ENCODE data around the gene GOLPH3L. TPM values are rescaled to one million over a fixed set of nuclear protein-coding genes. Genes with fewer than 3 reads are reported as not detected.

The GOLPH3L gene
- total RNA-seq (2022) = 68.5 and 76.9 TPM in 2 replicates
- Bru-seq, nascent RNA = percentile 92 among the genes with signal in this experiment
- BruChase-seq, experiment 1, labeled RNA remaining after a 6-hour chase = percentile 86 among the genes with signal in this experiment
- percentile 94 among the genes with signal in this experiment for BruChase-seq, experiment 2, labeled RNA remaining after a 2-hour chase
- long read RNA-seq, transcript GOLPH3L-201 (5 exons, 2,999 nt) = major isoform, 85 of 123 reads
- long read RNA-seq, partial matches to known transcripts = 3 of 123 reads
- long read RNA-seq, other reads (novel, unspliced or antisense) = 31 of 123 reads

DNA sequence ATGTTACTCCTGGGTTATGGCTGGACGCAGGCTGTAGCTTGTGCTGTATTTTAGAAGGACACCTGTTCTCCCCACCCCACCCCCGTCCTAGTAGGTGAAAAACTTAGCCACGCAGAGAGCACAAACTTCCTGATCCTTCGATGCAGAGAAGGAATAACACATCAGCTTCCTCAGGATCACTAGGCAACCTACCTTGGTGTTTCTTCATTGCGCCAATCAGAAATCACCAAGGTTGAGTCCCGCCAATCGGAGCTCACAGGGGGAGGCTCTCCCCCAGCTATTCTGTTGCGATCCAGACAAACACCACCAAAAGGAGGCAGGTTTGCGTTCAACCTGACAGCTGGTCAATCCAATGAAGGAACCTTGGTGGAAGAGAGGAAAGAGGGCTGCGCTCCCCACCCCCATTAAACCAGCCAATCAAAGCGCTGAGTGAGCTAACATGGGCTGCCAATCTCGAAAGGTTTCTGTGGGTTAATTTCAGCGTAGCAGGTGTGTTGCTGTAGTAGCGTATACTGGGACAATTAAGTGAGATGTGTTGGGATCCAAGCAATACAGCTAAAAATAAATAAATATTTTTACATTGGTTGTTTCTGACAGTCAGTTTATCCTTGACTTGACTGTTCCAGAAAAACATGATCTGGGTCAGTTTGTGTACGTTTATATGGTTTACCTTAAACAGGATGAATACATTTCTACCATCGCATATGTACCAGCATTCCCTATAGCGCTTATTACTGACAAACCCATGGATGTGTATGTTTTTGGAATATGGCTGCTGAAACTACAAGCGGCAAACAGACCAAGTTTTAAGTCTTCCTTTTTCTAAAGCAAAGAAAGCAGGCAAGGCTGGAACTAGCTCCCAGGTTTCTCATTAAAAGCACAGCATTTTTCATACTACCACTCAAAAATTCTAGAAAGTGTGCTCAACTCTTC, at the start of gene GOLPH3L:
TSS of gene GOLPH3L (minus strand) at position 160 of the 933 bp plus-strand sequence. CDS start 2,316 bp downstream, outside the sequence.
- CTCF ChIA-PET = interaction anchor here (0.6 to 2.7 kb wide), 12 partner anchors 27 to 299 kb away, joined by 3 to 12 read pairs (median 4); no protein-coding TSS in a partner anchor
- Mint-ChIP-seq H3K4me3 (ENCODE audit: unreplicated experiment) (peak within 1 kb of the TSS; percentile 88), H3K4me1 (ENCODE audit: insufficient read depth, unreplicated experiment) (peaks cover 25% of the 10 kb centered on the region), H3K27me3 (ENCODE audit: insufficient read depth, unreplicated experiment) (no peaks in the 10 kb centered on the region), H3K36me3 (ENCODE audit: insufficient read depth, unreplicated experiment) (peaks cover 33% of the 10 kb centered on the region), H3K9me3 (ENCODE audit: unreplicated experiment) (no peaks in the 10 kb centered on the region), H3K27ac (ENCODE audit: low read depth, unreplicated experiment) (peak within 1 kb of the TSS; percentile 95)
- POLR2A ChIA-PET = interaction anchor here (0.5 to 3.8 kb wide), 59 partner anchors 9 to 1338 kb away, joined by 3 to 56 read pairs (median 4); partner anchors contain the start of genes ADAMTSL4, APH1A, CERS2 and CTSK
- TSS peak; percentile 61 for BruUV-seq (replicated peaks)
- TF ChIP-seq, protein P1, sequence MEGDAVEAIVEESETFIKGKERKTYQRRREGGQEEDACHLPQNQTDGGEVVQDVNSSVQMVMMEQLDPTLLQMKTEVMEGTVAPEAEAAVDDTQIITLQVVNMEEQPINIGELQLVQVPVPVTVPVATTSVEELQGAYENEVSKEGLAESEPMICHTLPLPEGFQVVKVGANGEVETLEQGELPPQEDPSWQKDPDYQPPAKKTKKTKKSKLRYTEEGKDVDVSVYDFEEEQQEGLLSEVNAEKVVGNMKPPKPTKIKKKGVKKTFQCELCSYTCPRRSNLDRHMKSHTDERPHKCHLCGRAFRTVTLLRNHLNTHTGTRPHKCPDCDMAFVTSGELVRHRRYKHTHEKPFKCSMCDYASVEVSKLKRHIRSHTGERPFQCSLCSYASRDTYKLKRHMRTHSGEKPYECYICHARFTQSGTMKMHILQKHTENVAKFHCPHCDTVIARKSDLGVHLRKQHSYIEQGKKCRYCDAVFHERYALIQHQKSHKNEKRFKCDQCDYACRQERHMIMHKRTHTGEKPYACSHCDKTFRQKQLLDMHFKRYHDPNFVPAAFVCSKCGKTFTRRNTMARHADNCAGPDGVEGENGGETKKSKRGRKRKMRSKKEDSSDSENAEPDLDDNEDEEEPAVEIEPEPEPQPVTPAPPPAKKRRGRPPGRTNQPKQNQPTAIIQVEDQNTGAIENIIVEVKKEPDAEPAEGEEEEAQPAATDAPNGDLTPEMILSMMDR (IDR thresholded peaks at IDR 0.05; ENCODE audit: unreplicated experiment) = no peak
- peak; percentile 100 for DNase-seq (ENCODE audit: unreplicated experiment)
- intact Hi-C loops (cut with micrococcal nuclease) = loop anchor here (1.0 to 5.0 kb wide), 6 partner anchors 68 to 460 kb away; partner anchors contain the start of genes ENSA, MCL1 and TNFAIP8L2

DNA sequence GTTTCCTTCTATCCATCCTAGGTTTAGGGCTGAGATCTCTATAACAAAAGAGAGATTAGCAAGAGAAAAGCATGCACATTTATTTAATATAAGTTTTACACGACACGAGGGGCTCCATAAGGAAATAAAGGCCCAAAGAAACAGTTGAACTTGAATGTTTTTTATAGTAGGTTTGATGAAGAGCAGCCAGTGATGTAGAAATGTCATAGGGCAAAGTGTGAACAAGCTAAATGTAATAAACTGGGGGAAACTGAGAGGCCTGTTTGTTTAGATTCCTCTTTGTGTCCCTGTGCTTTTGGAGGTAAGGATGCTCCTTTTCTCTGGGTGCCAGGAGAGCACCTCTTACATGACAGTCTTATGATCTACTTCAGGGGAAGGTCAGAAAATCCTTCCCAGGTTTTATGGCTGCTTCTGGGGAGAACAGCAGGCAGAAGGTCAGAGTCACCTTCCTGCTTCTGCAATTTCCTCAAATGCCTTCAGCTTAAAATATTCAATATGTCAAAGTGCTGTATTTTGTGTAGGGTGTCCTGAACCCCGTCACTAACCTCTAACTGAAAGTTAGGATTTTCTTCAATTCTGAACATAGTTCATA, 33.3 kb upstream of the GOLPH3L start:
- no peak overlapping the region for H3K27ac Mint-ChIP-seq (ENCODE audit: low read depth, unreplicated experiment)
- H3K27me3 Mint-ChIP-seq (ENCODE audit: insufficient read depth, unreplicated experiment) = no peaks in the 10 kb centered on the region
- ChIA-PET CTCF (interaction anchor here (0.6 to 1.6 kb wide), 3 partner anchors 18 to 282 kb away, joined by 3 to 4 read pairs (median 4); no protein-coding TSS in a partner anchor), POLR2A (interaction anchor here (0.6 kb wide), 1 partner anchor 28 kb away, joined by 3 read pairs; no protein-coding TSS in a partner anchor)
- no peaks in the 10 kb centered on the region for H3K36me3 Mint-ChIP-seq (ENCODE audit: insufficient read depth, unreplicated experiment)
- BruUV-seq (replicated peaks) = no TSS peak
- no peaks in the 10 kb centered on the region for H3K4me1 Mint-ChIP-seq (ENCODE audit: insufficient read depth, unreplicated experiment)
- intact Hi-C loops (cut with micrococcal nuclease) = no loop called here
- no peak overlapping the region for H3K4me3 Mint-ChIP-seq (ENCODE audit: unreplicated experiment)
- TF ChIP-seq, protein P1 (IDR thresholded peaks at IDR 0.05; ENCODE audit: unreplicated experiment) = no peak
- no peak for DNase-seq (ENCODE audit: unreplicated experiment)
- H3K9me3 Mint-ChIP-seq (ENCODE audit: unreplicated experiment) = no peaks in the 10 kb centered on the region

DNA sequence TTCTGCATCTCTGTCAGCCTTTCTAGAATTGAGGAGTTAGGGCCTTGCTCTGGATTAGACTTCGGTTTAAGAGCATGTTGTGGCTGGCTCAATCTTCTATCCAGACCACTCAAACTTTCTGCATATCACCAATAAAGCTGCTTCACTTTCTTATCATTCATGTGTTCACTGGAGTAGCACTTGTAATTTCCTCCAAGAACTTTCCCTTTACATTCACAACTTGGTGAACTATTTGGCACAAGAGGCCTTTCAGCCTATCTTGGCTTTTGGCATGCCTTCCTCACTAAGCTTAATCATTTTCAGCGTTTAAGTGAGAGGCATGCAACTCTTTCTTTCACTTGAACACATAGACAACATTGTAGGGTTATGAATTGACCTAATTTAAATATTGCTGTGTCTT, 27.4 kb upstream of the GOLPH3L start:
- intact Hi-C loops (cut with micrococcal nuclease) = no loop called here
- POLR2A ChIA-PET = interaction anchor here (0.7 to 1.4 kb wide), 2 partner anchors 16 to 17 kb away, joined by 3 to 5 read pairs; no protein-coding TSS in a partner anchor
- Mint-ChIP-seq H3K9me3 (ENCODE audit: unreplicated experiment) (no peaks in the 10 kb centered on the region), H3K27me3 (ENCODE audit: insufficient read depth, unreplicated experiment) (no peaks in the 10 kb centered on the region), H3K36me3 (ENCODE audit: insufficient read depth, unreplicated experiment) (no peaks in the 10 kb centered on the region), H3K27ac (ENCODE audit: low read depth, unreplicated experiment) (no peak overlapping the region), H3K4me3 (ENCODE audit: unreplicated experiment) (no peak overlapping the region), H3K4me1 (ENCODE audit: insufficient read depth, unreplicated experiment) (no peaks in the 10 kb centered on the region)
- TF ChIP-seq, protein P1 (IDR thresholded peaks at IDR 0.05; ENCODE audit: unreplicated experiment) = no peak
- DNase-seq (ENCODE audit: unreplicated experiment) = no peak
- CTCF ChIA-PET = interaction anchor here (0.6 to 1.1 kb wide), 4 partner anchors 27 to 211 kb away, joined by 3 to 5 read pairs (median 4); partner anchors contain the start of gene GOLPH3L
- no TSS peak for BruUV-seq (replicated peaks)
